ENCODE measurements around the gene CD300LG. TPM values are rescaled to one million over a fixed set of nuclear protein-coding genes. Genes with fewer than 3 reads are reported as not detected.

CD300LG gene
- polyA plus RNA-seq, 3 donors = not detected

GRCh38 chr17:43814714-43815113, 32.3 kb upstream of the CD300LG start:
- intact Hi-C loops (cut with micrococcal nuclease) = no loop called here
- Mint-ChIP-seq H3K36me3 (peaks cover 3 to 4% of the 10 kb centered on the region in 2 donors), H3K9me3 (no peaks in the 10 kb centered on the region), H3K27me3 (ENCODE audit: low read depth in 3 of 3) (peaks cover 0 to 3% (median 2%) of the 10 kb centered on the region in 3 donors), H3K27ac (peak overlapping the region in 2 of 7 donors; percentile 5 to 71), H3K4me1 (peaks cover 18% of the 10 kb centered on the region), H3K4me3 (peak overlapping the region in 1 of 2 donors; percentile 56)
- H3K9ac ChIP-seq (ENCODE audit: insufficient read depth, low read length, poor library complexity, severe bottlenecking) = no peak overlapping the region
- TF ChIP-seq CTCF (IDR thresholded peaks at IDR 0.05) = no peak
- no peaks in the 10 kb centered on the region for H3K27me3 ChIP-seq (ENCODE audit: control insufficient read depth in 2 of 2, insufficient read depth in 2 of 2, low read length in 2 of 2)
- H3K27ac ChIP-seq (ENCODE audit: low read depth in 1 of 2, low read length in 2 of 2) = no peak overlapping the region
- DNase-seq = no peak
- no peak overlapping the region for H3K4me3 ChIP-seq (replicated peaks in 1 of 3; ENCODE audit: low read depth in 2 of 3, low read length in 3 of 3)
- H3K4me1 ChIP-seq (ENCODE audit: control insufficient read depth in 1 of 2, insufficient read depth in 2 of 2, low read length in 2 of 2) = peaks cover 11 to 15% of the 10 kb centered on the region in 2 donors
- H3K36me3 ChIP-seq (replicated peaks in 1 of 2; ENCODE audit: control insufficient read depth in 1 of 2, insufficient read depth in 2 of 2, low read length in 2 of 2) = no peaks in the 10 kb centered on the region
- no CpG with 5 or more reads among the region's 1 CpG for WGBS (ENCODE audit: insufficient coverage)
- no peaks in the 10 kb centered on the region for H4K20me1 ChIP-seq (ENCODE audit: insufficient read depth, low read length)
- H3K4me2 ChIP-seq (replicated peaks; ENCODE audit: extremely low read depth, low read length, poor library complexity, severe bottlenecking) = no peak overlapping the region
- H3K79me2 ChIP-seq (ENCODE audit: insufficient read depth, low read length) = no peaks in the 10 kb centered on the region
- H2AFZ ChIP-seq (ENCODE audit: insufficient read depth, low read depth, low read length, poor library complexity, severe bottlenecking) = peak overlapping the region; percentile 3
- H3K9me3 ChIP-seq (replicated peaks in 1 of 2; ENCODE audit: control insufficient read depth in 1 of 2, insufficient read depth in 1 of 2, low read length in 2 of 2) = no peaks in the 10 kb centered on the region

- Histone ChIP-seq H3K36me3 (replicated peaks in 1 of 2; ENCODE audit: control insufficient read depth in 1 of 2, insufficient read depth in 2 of 2, low read length in 2 of 2) (no peaks in the 10 kb centered on the region), H3K9me3 (replicated peaks in 1 of 2; ENCODE audit: control insufficient read depth in 1 of 2, insufficient read depth in 1 of 2, low read length in 2 of 2) (no peaks in the 10 kb centered on the region), H4K20me1 (ENCODE audit: insufficient read depth, low read length) (no peaks in the 10 kb centered on the region), H3K27ac (ENCODE audit: low read depth in 1 of 2, low read length in 2 of 2) (no peak overlapping the region), H3K27me3 (ENCODE audit: control insufficient read depth in 2 of 2, insufficient read depth in 2 of 2, low read length in 2 of 2) (no peaks in the 10 kb centered on the region), H3K4me1 (ENCODE audit: control insufficient read depth in 1 of 2, insufficient read depth in 2 of 2, low read length in 2 of 2) (peaks cover 11 to 15% of the 10 kb centered on the region in 2 donors), H3K9ac (ENCODE audit: insufficient read depth, low read length, poor library complexity, severe bottlenecking) (no peak overlapping the region), H3K4me2 (replicated peaks; ENCODE audit: extremely low read depth, low read length, poor library complexity, severe bottlenecking) (no peak overlapping the region), H2AFZ (ENCODE audit: insufficient read depth, low read depth, low read length, poor library complexity, severe bottlenecking) (no peak overlapping the region), H3K4me3 (replicated peaks in 1 of 3; ENCODE audit: low read depth in 2 of 3, low read length in 3 of 3) (no peak overlapping the region), H3K79me2 (ENCODE audit: insufficient read depth, low read length) (no peaks in the 10 kb centered on the region)
- H3K27ac Mint-ChIP-seq = peak overlapping the region in 1 of 7 donors; percentile 60
- intact Hi-C loops (cut with micrococcal nuclease) = no loop called here
- H3K36me3 Mint-ChIP-seq = peaks cover 0 to 8% of the 10 kb centered on the region in 2 donors
- DNase-seq = no peak
- peaks cover 0 to 3% (median 2%) of the 10 kb centered on the region in 3 donors for H3K27me3 Mint-ChIP-seq (ENCODE audit: low read depth in 3 of 3)
- H3K9me3 Mint-ChIP-seq = no peaks in the 10 kb centered on the region
- 91% methylated on average over 21 of the region's 24 CpGs for WGBS (ENCODE audit: insufficient coverage)
- TF ChIP-seq CTCF (IDR thresholded peaks at IDR 0.05) = no peak
- H3K4me3 Mint-ChIP-seq = no peak overlapping the region
- H3K4me1 Mint-ChIP-seq = peaks cover 18% of the 10 kb centered on the region
These were observed 30.3 kb upstream of the CD300LG start for GRCh38 chr17:43816336-43817320.
